HFF-Myc (cell line): ENCODE data around the gene NOL4L.

Experiments
- DNase-seq: peaks from one replicate; pipeline ENCODE4 v3.0.0-alpha.2; 2011; ENCODE audit warnings: low read depth; ENCODE audit errors: extremely low read depth
- H3K4me3 ChIP-seq: replicated peaks from 2 replicates; pipeline ENCODE4 v1.5.1; 2011; ENCODE audit warnings: low read depth, mild to moderate bottlenecking, control low read depth, low read length
- TF ChIP-seq, protein P1 (sequence below): IDR thresholded peaks from 2 replicates; pipeline ENCODE4 v1.5.1; 2012; ENCODE audit warnings: mild to moderate bottlenecking, low read depth, low read length, control low read depth; ENCODE audit errors: missing control alignments

NOL4L gene

DNA sequence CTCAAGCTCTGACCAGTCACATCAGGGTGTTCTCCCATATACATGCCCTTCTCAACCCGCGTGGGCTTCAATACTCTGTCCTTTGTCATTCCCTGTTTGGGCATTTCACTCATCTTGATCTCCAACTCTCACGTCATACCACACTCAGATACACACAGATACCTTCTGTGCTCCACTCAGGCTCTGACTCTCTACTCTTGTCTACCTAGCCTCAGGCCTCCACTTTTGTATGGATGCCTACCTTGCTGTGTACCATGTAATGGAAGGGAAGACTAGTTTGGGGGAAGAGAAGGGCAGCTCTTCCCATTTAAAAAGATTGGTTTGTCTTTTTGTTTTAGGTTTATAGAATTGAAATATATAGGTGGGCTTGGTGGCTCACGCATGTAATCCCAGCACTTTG, 178.4 kb downstream of the NOL4L start:
- DNase-seq = no peak
- TF ChIP-seq, protein P1, sequence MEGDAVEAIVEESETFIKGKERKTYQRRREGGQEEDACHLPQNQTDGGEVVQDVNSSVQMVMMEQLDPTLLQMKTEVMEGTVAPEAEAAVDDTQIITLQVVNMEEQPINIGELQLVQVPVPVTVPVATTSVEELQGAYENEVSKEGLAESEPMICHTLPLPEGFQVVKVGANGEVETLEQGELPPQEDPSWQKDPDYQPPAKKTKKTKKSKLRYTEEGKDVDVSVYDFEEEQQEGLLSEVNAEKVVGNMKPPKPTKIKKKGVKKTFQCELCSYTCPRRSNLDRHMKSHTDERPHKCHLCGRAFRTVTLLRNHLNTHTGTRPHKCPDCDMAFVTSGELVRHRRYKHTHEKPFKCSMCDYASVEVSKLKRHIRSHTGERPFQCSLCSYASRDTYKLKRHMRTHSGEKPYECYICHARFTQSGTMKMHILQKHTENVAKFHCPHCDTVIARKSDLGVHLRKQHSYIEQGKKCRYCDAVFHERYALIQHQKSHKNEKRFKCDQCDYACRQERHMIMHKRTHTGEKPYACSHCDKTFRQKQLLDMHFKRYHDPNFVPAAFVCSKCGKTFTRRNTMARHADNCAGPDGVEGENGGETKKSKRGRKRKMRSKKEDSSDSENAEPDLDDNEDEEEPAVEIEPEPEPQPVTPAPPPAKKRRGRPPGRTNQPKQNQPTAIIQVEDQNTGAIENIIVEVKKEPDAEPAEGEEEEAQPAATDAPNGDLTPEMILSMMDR = no peak
- H3K4me3 ChIP-seq = no peak overlapping the region

- H3K4me3 ChIP-seq = no peak overlapping the region
- DNase-seq = no peak
- TF ChIP-seq, protein P1 = no peak
Observed at GRCh38 chr20:32404017-32404416, 181.1 kb downstream of the NOL4L start.

- TF ChIP-seq, protein P1 = no peak
- H3K4me3 ChIP-seq = no peak overlapping the region
- DNase-seq = no peak
Observed at GRCh38 chr20:32400476-32400875, 184.7 kb downstream of the NOL4L start.

- TF ChIP-seq, protein P1 = no peak
- H3K4me3 ChIP-seq = no peak overlapping the region
- no peak for DNase-seq
Observed at GRCh38 chr20:32397567-32398084, 187.5 kb downstream of the NOL4L start.

DNA sequence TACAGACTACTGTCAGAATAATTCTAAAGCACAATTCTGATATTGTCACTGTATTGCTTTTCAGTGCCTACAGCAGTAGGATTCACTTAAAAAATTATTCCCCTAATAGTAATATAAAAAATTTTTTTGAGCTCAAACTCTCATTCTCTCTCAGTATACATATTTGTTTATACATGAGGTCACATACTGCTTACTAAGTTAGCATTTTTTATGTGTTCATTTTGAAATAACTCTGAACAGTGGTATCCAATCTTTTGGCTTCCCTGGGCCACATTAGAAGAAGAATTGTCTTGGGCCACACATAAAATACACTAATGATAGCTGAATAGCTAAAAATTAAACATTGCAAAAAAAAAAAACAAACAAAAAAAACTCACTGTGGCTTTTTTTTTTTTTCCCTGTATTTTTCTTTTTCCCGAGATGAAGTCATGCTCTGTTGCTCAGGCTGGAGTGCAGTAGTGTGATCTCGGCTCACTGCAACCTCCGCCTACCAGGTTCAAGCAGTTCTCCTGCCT, 188.4 kb downstream of the NOL4L start:
- DNase-seq = no peak
- no peak overlapping the region for H3K4me3 ChIP-seq
- TF ChIP-seq, protein P1 = no peak

GRCh38 chr20:32395066-32395465, 190.1 kb downstream of the NOL4L start:
- DNase-seq = no peak
- H3K4me3 ChIP-seq = no peak overlapping the region
- TF ChIP-seq, protein P1 = no peak
